HG03575 (cell line): Measurements from ENCODE around the gene NPHS1.

Source experiments
- ATAC-seq: cut with Tn5 transposase; IDR thresholded peaks from one replicate; pipeline ENCODE4 v1.9.1; 2021; ENCODE audit not compliant: unreplicated experiment, insufficient number of reproducible peaks, low FRiP score; ENCODE audit errors: extremely low read depth

NPHS1 gene

DNA sequence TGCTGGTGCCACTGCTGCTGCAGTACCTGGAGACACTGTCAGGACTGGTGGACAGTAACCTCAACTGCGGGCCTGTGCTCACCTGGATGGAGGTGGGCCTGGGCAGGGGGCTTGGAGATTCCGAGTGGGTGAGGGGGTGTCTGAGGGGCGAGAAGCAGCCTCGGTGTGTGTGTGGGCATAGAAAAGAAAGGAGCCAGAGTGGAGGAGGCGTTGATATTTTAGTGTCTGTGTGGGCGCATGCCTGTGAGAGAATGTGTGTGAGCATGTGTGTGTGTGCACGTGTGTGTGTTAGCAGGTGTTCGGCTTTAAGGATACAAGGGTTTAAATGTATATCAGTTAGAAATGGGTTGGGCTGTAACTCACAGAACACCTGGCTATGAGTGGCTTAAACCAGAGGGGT is 73.3 kb downstream of the NPHS1 start:
- no peak for ATAC-seq

DNA sequence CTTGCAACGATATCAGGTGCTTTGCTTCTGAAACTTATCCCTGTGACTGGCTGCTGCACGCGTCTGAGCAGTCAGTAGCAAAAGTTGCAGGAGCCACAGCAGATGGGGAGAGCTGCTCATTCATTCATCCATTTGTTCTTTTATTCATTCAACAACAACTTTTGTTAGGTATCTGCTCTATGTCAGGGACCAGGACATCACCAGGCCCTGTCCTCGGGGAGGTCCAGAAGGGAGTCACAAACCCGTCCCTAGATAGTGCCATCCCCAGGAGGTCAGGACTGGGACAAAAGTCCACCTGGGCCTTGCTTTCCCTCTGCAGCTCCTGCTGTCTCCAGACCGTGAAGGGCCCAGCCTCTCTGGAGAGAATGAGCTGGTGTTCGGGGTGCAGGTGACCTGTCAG is 74.3 kb downstream of the NPHS1 start:
- ATAC-seq = no peak

DNA sequence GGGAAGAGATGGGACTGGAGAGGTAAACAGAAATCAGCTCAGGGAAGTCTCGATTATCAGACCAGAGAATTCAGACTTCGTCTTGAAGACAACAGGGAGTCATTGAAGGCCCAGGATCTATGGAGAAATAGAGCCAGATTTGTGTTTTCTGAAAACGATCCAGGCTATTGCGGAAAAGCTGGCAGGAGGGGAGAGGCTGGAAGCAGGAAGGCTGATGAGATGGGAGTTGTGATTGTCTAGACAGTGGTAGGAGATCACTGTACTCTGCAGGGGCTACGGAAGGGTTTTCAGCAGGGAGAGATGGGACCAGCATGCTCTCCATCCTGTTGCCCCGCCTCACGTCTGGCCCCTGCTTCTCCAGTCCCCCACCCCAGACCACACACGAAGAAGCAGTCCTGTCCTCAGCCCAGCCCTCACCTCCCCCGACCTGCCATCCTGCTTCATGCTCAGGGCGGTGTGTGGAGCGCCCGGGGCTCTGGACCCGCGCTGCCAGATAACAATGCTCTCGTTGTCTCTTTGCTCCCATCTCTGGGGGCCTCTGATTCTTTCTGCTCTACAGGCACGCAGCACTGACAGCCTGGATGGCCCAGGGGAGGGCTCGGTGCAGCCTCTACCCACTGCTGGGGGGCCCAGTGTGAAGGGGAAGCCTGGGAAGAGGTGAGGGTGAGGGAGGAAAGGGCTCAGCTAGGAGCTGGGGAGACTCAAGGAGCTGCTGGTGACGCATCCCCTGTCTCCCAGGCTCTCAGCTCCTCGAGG is 75.0 kb downstream of the NPHS1 start:
- ATAC-seq = no peak

DNA sequence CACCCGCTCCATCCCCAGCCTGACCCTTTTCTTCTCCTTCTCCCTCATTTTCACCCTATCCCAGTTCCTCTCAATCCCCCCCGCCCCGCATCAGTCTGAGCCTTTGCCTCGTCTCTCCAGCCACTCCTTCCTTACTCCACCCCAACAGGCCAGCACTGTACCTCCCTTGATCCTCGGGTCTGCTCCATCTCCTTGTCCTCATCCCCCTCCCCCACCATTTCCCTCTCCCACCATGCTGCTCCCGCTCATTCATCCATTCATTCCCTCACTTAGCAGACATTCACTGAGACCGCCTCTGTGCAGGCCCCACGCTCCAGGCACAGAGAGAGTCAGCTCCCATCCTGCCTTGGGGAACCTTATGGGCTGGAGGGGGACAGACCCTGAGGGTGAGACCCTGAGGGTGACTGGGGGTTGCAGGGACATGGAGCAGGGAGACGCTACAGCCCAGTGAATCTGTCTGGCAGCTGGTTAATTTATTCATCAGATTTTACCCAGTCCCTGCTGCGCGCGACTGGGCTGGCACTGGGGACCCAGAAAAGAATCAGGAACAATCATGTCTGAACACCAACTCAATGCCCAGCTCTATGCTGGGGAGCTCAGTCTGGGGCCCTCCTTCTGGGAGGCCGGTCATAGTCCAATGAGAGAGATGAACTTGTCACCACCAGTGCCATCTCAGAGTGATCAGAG is 76.1 kb downstream of the NPHS1 start:
- no peak for ATAC-seq
